Kidney (tissue), 14 donors: ENCODE data around the gene CDC42EP1. TPM values are rescaled to one million over a fixed set of nuclear protein-coding genes. Genes with fewer than 3 reads are reported as not detected.

Experiments used
- DNase-seq, 5 donors: peaks; one replicate each; pipeline ENCODE4 v3.0.0-alpha.2; 2013 to 2020
- FAIRE-seq: peaks from 2 replicates; lab custom pipeline; 2012; peaks lifted over from hg19 to GRCh38; lab: Jason Lieb, UNC
- H3K27ac ChIP-seq, 2 donors: one replicate each; pipeline ENCODE4 v1.7.0; 2013; ENCODE audit warnings: low read depth in 2 of 2, low read length in 2 of 2, inconsistent platforms in 1 of 2
- H3K27me3 ChIP-seq: one replicate; pipeline ENCODE4 v1.7.1; 2013; ENCODE audit warnings: low read length, inconsistent platforms; ENCODE audit not compliant: control insufficient read depth, insufficient read depth
- H3K36me3 ChIP-seq, 3 donors: one replicate each; pipeline versions ENCODE4 v1.7.0 to v1.7.1; 2013; ENCODE audit warnings: low read length in 3 of 3, control low read depth in 1 of 3, inconsistent platforms in 1 of 3; ENCODE audit not compliant: insufficient read depth in 3 of 3, control insufficient read depth in 2 of 3
- H3K4me1 ChIP-seq, 3 donors: one replicate each; pipeline versions ENCODE4 v1.7.0 to v1.7.1; 2013; ENCODE audit warnings: low read length in 3 of 3, inconsistent platforms in 1 of 3, low read depth in 1 of 3; ENCODE audit not compliant: control insufficient read depth in 2 of 3, insufficient read depth in 2 of 3
- H3K4me3 ChIP-seq, 3 donors: one replicate each; pipeline versions ENCODE4 v1.7.0 to v1.8.1; 2013; ENCODE audit warnings: low read length in 3 of 3, control low read depth in 1 of 3, inconsistent platforms in 1 of 3
- H3K9ac ChIP-seq, 3 donors: one replicate each; pipeline versions ENCODE4 v1.7.0 to v1.7.1; 2013; ENCODE audit warnings: low read length in 3 of 3, control low read depth in 1 of 3, inconsistent platforms in 1 of 3
- H3K9me3 ChIP-seq, 3 donors: one replicate each; pipeline versions ENCODE4 v1.7.0 to v1.7.1; 2013; ENCODE audit warnings: low read length in 3 of 3, control low read depth in 1 of 3, inconsistent platforms in 1 of 3; ENCODE audit not compliant: control insufficient read depth in 2 of 3, insufficient read depth in 1 of 3
- CTCF ChIP-seq: IDR thresholded peaks from 3 replicates; pipeline ENCODE4 v1.5.1; 2012; ENCODE audit warnings: mild to moderate bottlenecking, moderate library complexity, borderline replicate concordance; ENCODE audit not compliant: insufficient read depth; ENCODE audit errors: extremely low read depth
- intact Hi-C: fragments of 100-400 bp; cut with DNase I; formaldehyde crosslinking; loops from one replicate; pipeline ENCODE4 v1.11.1; 2022
- polyA plus RNA-seq: library from polyadenylated mRNA; stranded (reverse); fragments of 350-450 nt; fragmentation: Illumina TruSeq; extraction: RNeasy Lipid Tissue Mini Kit (QIAGEN cat#74804); gene quantifications from one replicate; pipeline ENCODE4 v1.2.3, GENCODE V29; 2014; ENCODE audit warnings: low read depth, low replicate concordance; ENCODE audit not compliant: insufficient read depth
- total RNA-seq: library from RNA; stranded (reverse); fragmentation: NEBNext Ultra II Directional; extraction: Animal tissue kit (Norgen Biotek cat#: 25700); gene quantifications from one replicate; pipeline ENCODE4 v1.2.1, GENCODE V29; 2021
- donor health status: control.
- donor health status: control.
- donor health status: control.
- donor health status: control.
- donor health status: control.
- donor health status: DM: yes; HTN: yes; CAD: no.
- donor health status: Normal renal cell carcinoma (clear cell type).

CDC42EP1 gene
- total and polyA plus RNA-seq, 2 donors from 2014 or later = 29.5 to 68.5 TPM

- intact Hi-C loops = no loop called here
- Histone ChIP-seq H3K4me3 (peak overlapping the region; percentile 24 to 74 (median 67)), H3K27ac (peak overlapping the region; percentile 52 to 81), H3K27me3 (no peaks in the 10 kb centered on the region), H3K9me3 (no peaks in the 10 kb centered on the region), H3K9ac (peak overlapping the region in 1 of 3 donors; percentile 84), H3K4me1 (peaks cover 0 to 25% (median 11%) of the 10 kb centered on the region in 3 donors), H3K36me3 (peaks cover 0 to 9% (median 6%) of the 10 kb centered on the region in 3 donors)
- FAIRE-seq (no peak), DNase-seq (peak in 1 of 5 donors; percentile 42)
- no peak for TF ChIP-seq CTCF
Observed at GRCh38 chr22:37517826-37518450, 42.3 kb upstream of the CDC42EP1 start.

GRCh38 chr22:37518509-37519267 lies 41.6 kb upstream of the CDC42EP1 start:
- peak overlapping the region; percentile 40 to 74 (median 67) for H3K4me3 ChIP-seq
- H3K9ac ChIP-seq = peak overlapping the region in 2 of 3 donors; percentile 84 to 89
- H3K9me3 ChIP-seq = no peaks in the 10 kb centered on the region
- intact Hi-C loops = no loop called here
- peak overlapping the region; percentile 69 to 81 for H3K27ac ChIP-seq
- no peak for FAIRE-seq
- peaks cover 0 to 9% (median 6%) of the 10 kb centered on the region in 3 donors for H3K36me3 ChIP-seq
- TF ChIP-seq CTCF = no peak
- peaks cover 0 to 22% (median 11%) of the 10 kb centered on the region in 3 donors for H3K4me1 ChIP-seq
- H3K27me3 ChIP-seq = no peaks in the 10 kb centered on the region
- DNase-seq = peak in 2 of 5 donors; percentile 61 to 76

- TF ChIP-seq CTCF = no peak
- intact Hi-C loops = no loop called here
- no peaks in the 10 kb centered on the region for H3K9me3 ChIP-seq
- H3K9ac ChIP-seq = peak within 1 kb of the TSS in 2 of 3 donors; percentile 84 to 89
- FAIRE-seq (no peak), DNase-seq (peak in 2 of 5 donors; percentile 75 to 79)
- H3K27me3 ChIP-seq = no peaks in the 10 kb centered on the region
- peak within 1 kb of the TSS; percentile 40 to 74 (median 67) for H3K4me3 ChIP-seq
- H3K36me3 ChIP-seq = peaks cover 0 to 9% (median 2%) of the 10 kb centered on the region in 3 donors
- peak within 1 kb of the TSS; percentile 69 to 81 for H3K27ac ChIP-seq
- peaks cover 0 to 18% (median 7%) of the 10 kb centered on the region in 3 donors for H3K4me1 ChIP-seq
Observed at GRCh38 chr22:37519268-37520195, 40.7 kb upstream of the CDC42EP1 start, which contains the start of gene CARD10. TSS of gene CARD10 (minus strand) at chr22:37519415. CDS start at chr22:37519200, 215 bp downstream.
